ENCODE results near the gene CHRNA4.

The CHRNA4 gene

DNA sequence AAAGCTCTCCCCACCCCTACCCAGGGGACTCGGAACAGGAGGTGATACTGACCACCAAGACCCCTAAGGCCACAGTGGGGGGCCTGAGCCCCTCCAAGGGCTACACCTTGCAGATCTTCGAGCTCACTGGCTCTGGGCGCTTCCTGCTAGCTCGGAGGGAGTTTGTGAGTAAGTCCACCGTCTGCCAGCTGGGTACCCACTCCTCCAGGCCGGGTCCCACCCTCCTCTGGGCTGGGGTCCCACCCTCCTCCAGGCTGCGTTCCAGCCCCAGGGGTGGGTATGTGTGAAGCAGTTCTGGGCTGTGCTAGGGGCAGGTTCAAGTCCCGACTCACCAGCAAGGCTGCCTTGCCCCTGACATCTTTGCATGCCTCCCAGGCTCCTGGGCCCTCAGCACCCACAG is 55.8 kb downstream of the CHRNA4 start:
- no peak for DNase-seq (ENCODE audit: low read depth)
- TF ChIP-seq, protein P1, sequence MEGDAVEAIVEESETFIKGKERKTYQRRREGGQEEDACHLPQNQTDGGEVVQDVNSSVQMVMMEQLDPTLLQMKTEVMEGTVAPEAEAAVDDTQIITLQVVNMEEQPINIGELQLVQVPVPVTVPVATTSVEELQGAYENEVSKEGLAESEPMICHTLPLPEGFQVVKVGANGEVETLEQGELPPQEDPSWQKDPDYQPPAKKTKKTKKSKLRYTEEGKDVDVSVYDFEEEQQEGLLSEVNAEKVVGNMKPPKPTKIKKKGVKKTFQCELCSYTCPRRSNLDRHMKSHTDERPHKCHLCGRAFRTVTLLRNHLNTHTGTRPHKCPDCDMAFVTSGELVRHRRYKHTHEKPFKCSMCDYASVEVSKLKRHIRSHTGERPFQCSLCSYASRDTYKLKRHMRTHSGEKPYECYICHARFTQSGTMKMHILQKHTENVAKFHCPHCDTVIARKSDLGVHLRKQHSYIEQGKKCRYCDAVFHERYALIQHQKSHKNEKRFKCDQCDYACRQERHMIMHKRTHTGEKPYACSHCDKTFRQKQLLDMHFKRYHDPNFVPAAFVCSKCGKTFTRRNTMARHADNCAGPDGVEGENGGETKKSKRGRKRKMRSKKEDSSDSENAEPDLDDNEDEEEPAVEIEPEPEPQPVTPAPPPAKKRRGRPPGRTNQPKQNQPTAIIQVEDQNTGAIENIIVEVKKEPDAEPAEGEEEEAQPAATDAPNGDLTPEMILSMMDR (IDR thresholded peaks at IDR 0.05; ENCODE audit: control insufficient read depth, extremely low read depth, insufficient read depth): no peak
- no peak overlapping the region for H3K4me3 ChIP-seq (ENCODE audit: low read depth, low read length)

DNA sequence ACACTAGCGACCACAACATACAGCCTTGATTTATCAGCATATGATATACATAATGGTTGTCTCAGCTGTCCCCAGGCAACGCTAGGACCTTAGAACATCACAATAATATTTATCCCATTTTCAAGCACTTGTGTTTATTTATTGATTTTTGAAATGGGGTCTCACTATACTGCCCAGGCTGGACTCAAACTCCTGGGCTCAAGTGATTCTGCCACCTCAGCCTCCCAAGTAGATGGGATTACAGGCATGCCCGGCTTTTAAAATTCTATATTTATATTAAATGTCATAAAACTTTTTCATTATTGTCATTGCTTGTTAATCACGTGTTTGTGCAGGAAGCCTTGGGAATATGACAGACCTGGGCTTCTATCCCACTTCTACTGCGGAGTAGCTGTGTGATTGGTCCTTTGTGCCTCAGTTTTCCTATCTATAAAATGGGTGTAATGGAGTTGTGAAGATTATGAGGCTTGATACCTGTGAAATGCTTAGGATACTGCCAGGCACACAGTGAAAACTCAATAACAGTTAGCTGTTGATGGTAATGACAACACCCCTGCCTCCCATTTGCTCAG is 58.0 kb downstream of the CHRNA4 start:
- TF ChIP-seq, protein P1 (IDR thresholded peaks at IDR 0.05; ENCODE audit: control insufficient read depth, extremely low read depth, insufficient read depth): no peak
- DNase-seq (ENCODE audit: low read depth): no peak
- no peak overlapping the region for H3K4me3 ChIP-seq (ENCODE audit: low read depth, low read length)

DNA sequence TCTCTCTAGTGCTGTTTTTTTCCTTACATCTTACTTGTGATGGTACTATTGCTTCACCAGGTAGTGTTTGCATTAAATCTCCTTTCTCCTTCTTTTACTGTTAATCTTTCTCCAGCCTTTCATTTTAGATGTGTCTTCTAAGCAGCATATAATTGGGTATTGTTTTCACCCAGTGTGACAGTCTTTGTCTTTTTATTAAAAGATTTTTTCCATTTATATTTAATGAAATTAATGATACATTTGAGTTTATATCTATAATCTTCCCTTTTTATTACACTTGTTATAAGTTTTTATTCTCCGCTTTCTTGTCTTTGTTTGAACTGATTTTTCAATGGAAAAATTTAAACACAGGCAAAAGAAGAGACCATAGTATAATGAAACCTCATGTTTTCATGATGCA is 59.5 kb downstream of the CHRNA4 start:
- no peak overlapping the region for H3K4me3 ChIP-seq (ENCODE audit: low read depth, low read length)
- TF ChIP-seq, protein P1 (IDR thresholded peaks at IDR 0.05; ENCODE audit: control insufficient read depth, extremely low read depth, insufficient read depth): no peak
- DNase-seq (ENCODE audit: low read depth): no peak

DNA sequence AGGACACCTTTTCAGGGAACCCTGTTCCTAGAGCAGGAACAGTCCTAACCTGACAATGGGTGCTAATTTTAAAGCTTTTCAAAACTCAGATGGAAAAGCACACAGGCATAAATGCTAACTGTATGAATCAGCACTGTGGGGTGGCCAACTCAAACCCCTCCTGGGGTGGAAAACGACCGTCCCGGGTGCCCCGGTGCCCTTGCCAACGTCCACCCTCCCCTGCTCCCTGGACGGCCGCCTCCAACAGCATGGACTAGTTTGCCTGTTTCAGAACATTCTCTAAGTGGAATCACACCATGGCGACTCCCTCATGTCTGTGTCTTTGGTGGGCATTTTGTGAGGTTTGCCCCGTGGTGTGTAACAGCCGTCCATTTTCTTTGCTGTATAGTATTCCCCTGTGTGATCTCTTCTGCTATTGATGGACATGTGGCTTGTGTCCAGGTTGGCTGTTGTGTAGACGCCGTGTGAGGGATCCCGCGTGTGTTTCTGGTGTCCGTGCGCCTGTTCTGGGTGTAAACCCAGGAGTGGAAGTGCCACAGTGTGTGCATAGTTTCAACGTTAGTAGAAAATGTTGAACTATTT is 62.3 kb downstream of the CHRNA4 start:
- TF ChIP-seq, protein P1 (IDR thresholded peaks at IDR 0.05; ENCODE audit: control insufficient read depth, extremely low read depth, insufficient read depth): no peak
- H3K4me3 ChIP-seq (ENCODE audit: low read depth, low read length): no peak overlapping the region
- DNase-seq (ENCODE audit: low read depth): no peak

DNA sequence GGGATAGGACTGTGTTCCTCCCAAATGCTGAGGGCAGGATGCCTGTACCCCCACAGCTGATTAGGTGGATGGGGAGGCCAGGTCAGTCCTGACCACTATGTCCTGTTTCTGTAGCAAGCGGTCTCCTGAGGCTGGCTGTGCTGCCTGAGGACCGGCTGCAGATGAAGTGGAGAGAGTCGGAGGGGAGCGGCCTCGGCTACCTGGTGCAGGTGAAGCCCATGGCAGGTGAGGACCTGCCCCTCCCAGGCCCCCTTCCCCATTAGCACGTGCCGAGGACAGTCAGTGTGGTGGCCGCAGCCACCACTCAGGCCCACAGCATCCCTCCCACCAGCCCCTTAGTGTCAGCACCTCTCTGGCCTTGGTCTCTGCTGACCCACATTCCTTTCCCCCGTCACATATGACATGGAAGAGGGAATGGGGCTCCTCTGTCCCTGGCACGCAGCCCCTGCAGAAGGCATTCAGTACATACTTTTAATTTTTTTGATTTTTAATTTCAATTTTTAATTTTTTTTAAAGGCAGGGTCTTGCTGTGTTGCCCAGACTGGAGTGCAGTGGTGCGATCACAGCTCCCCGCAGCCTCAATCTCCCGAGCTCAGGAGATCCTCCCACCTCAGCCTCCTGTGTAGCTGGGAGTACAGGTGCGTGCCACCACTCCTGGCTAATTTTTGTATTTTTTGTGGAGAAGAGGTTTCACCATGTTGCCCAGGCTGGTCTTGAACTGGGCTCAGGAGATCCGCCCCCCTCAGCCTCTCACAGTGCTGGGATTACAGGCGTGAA is 63.2 kb downstream of the CHRNA4 start:
- no peak overlapping the region for H3K4me3 ChIP-seq (ENCODE audit: low read depth, low read length)
- DNase-seq (ENCODE audit: low read depth): no peak
- TF ChIP-seq, protein P1 (IDR thresholded peaks at IDR 0.05; ENCODE audit: control insufficient read depth, extremely low read depth, insufficient read depth): no peak

DNA sequence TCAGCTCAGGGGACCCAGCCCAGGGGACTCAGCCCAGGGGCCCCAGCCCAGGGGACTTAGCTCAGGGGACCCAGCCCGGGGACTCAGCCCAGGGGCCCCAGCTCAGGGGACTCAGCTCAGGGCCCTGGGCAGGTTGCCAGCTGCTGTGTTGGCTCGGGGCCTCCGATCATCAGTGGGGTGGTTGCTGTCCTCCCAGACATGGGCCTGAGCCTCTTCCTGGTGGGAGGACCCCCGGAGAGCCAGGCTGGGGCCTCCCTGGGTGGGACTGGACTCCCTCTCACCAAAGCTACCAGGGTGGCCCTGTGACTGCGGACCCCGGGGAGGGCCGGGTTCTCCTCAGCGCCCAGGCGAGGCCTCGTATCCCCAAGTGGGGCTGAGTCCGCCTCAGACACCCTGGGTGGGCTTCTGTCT is 63.8 kb downstream of the CHRNA4 start:
- TF ChIP-seq, protein P1 (IDR thresholded peaks at IDR 0.05; ENCODE audit: control insufficient read depth, extremely low read depth, insufficient read depth): no peak
- no peak overlapping the region for H3K4me3 ChIP-seq (ENCODE audit: low read depth, low read length)
- no peak for DNase-seq (ENCODE audit: low read depth)

Data from LNCaP clone FGC (cell line).